IPS-18c (cell line): ENCODE data around the gene LAMTOR3.

Experiments used
- H3K4me3 ChIP-seq: 2 replicates; pipeline ENCODE4 v1.7.0; 2013; ENCODE audit warnings: low read depth, mild to moderate bottlenecking, low read length, moderate library complexity; ENCODE audit not compliant: insufficient read depth
- H3K9me3 ChIP-seq: one replicate; pipeline ENCODE4 v1.6.1; 2013; ENCODE audit warnings: mild to moderate bottlenecking, low read length, moderate library complexity; ENCODE audit not compliant: control insufficient read depth, insufficient read depth

Gene LAMTOR3

GRCh38 chr4:99894161-99894997 is at the start of gene LAMTOR3:
TSS of gene LAMTOR3 (minus strand) at chr4:99894427. CDS start at chr4:99893963, 464 bp downstream.
- peak within 1 kb of the TSS; percentile 89 for H3K4me3 ChIP-seq
- no peaks in the 10 kb centered on the region for H3K9me3 ChIP-seq

- Histone ChIP-seq H3K9me3 (peaks cover 5% of the 10 kb centered on the region), H3K4me3 (no peak overlapping the region)
Observed at GRCh38 chr4:99938243-99938753, 44.1 kb upstream of the LAMTOR3 start.

DNA sequence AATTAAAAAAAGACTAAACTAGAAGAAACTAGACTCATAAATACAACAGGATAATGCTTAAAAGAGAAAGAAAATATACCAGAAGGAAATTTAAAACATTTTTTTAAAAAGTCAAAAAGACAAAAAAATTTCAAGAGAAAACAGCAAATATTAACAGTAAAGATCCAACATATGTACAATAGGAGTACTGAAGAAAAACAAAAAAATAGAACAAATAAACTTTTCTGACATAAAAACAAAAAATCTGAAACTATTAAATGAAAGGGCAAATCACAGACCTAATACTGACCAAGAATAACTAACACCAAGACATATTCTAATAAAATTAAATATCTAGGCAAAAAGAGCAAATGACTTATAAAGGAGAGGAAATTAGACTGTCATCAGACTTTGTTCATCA is 40.7 kb upstream of the LAMTOR3 start:
- no peak overlapping the region for H3K4me3 ChIP-seq
- peaks cover 5% of the 10 kb centered on the region for H3K9me3 ChIP-seq

GRCh38 chr4:99927566-99927965 is 33.3 kb upstream of the LAMTOR3 start:
- H3K9me3 ChIP-seq: no peaks in the 10 kb centered on the region
- no peak overlapping the region for H3K4me3 ChIP-seq

DNA sequence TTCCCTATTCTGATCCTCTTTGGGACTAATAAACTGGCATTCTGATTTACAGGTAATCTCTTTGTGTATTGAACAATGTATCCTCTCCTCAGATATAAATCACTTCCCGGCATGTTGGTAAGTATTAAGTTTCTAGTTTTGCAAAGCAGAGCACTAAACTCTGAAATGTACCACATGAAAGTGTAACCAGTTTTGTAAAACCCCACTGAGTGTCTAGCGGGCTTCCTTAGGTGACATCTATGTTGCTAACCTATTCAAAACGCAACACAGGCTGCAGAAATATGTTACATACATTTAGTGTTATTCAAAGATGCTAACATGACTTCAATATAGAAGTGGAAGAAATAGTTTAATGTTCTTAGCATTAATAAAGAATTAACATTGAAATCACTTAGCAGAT is 26.9 kb upstream of the LAMTOR3 start:
- Histone ChIP-seq H3K4me3 (no peak overlapping the region), H3K9me3 (no peaks in the 10 kb centered on the region)

GRCh38 chr4:99918656-99919055 is 24.4 kb upstream of the LAMTOR3 start:
- no peaks in the 10 kb centered on the region for H3K9me3 ChIP-seq
- no peak overlapping the region for H3K4me3 ChIP-seq

GRCh38 chr4:99917575-99917974 is 23.3 kb upstream of the LAMTOR3 start:
- no peak overlapping the region for H3K4me3 ChIP-seq
- H3K9me3 ChIP-seq: no peaks in the 10 kb centered on the region

DNA sequence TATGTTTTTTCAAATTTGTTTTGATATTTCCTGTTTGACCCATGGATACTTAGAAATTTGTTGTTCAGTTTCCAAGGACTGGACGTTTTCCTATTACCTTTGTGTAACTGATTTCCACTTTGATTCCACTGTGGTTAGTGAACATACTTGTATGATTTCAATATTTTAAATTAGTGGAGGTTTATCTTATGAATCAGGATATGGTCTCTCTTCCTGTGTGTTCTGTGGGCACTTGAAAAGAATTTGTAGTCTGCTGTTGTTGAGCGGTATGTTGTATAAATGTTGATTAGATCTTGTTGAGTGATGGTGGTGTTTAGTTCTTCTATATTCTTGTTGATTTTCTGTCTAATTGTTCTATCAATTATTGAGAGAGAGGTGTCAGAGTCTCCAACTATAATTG is 21.2 kb upstream of the LAMTOR3 start:
- Histone ChIP-seq H3K9me3 (no peaks in the 10 kb centered on the region), H3K4me3 (no peak overlapping the region)

GRCh38 chr4:99894998-99895397 is 771 bp upstream of the LAMTOR3 start:
- peak overlapping the region; percentile 62; the same call in 1 of the 2 replicates for H3K4me3 ChIP-seq
- no peaks in the 10 kb centered on the region for H3K9me3 ChIP-seq

DNA sequence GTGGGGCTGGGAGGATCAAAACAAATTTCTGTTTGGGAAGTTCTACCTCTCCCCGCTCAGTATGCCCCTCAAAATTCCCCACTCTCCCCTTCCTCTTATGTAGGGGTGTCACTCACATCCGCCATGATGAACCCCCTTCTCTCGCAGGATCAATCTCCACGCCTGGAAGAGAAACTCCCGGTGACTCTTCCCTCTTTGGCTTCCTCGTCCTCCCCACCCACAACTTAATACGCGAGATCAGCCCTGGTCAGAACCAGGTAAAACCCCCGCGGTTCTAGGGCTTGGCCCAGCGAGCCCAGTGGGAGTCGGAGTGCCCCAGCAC is 427 bp downstream of the LAMTOR3 start:
- Histone ChIP-seq H3K9me3 (no peaks in the 10 kb centered on the region), H3K4me3 (peak overlapping the region; percentile 89)

DNA sequence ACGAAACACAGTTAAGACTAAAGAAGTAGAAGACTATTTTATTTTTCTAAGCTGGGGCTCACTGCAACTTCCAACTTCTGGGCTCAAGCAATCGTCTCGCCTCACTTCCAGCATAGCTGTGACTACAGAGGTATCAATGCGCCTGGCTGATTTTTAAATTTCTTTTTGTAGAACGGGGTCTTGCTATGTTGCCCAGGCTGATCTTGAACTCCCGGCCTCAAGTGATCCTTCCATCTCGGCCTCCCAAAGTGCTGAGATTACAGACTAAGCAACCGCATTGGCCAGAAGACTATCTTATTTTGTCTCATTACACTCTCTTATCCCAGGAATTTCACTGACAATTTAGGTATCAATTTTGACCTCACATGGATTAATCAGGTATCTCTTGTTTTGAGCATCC is 1.2 kb downstream of the LAMTOR3 start:
- H3K4me3 ChIP-seq: no peak overlapping the region; the same call in 1 of the 2 replicates
- H3K9me3 ChIP-seq: no peaks in the 10 kb centered on the region

- Histone ChIP-seq H3K9me3 (no peaks in the 10 kb centered on the region), H3K4me3 (no peak overlapping the region)
Observed at GRCh38 chr4:99891351-99891750, 2.9 kb downstream of the LAMTOR3 start.

- no peak overlapping the region for H3K4me3 ChIP-seq
- H3K9me3 ChIP-seq: no peaks in the 10 kb centered on the region
Observed at GRCh38 chr4:99887837-99888236, 6.4 kb downstream of the LAMTOR3 start.

DNA sequence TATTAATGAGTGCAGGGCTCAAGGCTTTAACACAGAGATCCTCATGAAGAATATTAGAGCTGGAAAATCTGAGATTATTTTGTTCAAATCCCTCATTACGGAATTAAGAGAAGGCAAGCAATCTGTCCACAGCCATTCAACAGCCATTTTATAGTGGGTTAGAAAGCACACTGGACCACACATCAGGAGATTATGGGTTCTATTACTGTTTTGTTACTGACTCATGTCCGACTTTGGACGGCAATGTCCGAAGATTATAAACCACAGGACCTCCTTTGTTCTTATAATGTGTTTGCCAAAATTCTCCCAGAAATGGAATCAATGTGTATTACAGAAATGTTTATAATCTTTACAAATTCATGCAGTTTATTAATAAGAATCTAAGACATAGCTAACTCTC is 8.1 kb downstream of the LAMTOR3 start:
- no peak overlapping the region for H3K4me3 ChIP-seq

DNA sequence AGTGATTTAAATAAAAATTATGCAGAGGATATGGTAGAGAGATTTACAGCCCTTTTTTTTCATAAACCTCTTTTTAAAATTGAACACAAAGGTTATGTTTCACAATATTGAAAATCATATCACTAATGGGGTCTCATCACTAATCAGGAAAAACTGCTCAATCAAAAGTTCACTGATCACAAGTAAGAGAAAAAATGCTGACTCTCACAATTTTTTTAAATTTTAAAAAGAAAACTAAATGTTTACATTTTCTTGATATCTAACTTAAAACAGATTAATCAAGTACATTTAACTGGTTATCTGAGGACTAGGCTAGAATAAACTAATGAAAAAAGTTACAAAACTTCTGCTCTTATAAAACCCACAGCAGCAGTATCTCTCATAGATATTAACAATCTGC is 8.5 kb downstream of the LAMTOR3 start:
- Histone ChIP-seq H3K4me3 (no peak overlapping the region), H3K9me3 (no peaks in the 10 kb centered on the region)

More for the DNA sequence above, 8.1 kb downstream of the LAMTOR3 start:
- no peaks in the 10 kb centered on the region for H3K9me3 ChIP-seq

DNA sequence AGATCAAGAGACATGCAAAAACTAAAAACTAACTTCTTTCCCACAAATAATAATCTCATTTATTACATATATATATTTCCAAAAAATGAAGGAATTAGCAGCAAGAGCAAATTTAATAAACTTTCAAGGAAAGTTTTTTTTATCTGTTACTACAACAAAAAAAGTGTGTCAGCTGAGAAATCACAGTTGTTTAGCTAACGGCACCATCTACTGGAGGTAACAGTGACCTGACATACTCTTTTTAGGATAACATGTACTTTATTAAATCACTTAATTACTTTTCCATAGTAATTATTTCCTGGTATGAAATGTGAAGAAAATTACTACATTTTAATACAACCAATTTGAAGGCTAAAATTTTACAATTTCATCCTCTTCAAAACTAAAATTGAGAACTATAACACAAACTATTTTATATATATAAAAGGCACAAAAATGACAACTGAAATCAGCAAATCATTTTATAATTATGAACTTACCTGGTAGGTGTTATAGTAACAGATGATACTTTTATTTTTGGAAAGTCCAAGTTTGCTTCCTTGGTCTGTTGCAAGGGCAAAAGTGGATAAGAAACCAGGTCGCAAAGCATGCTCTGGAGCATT is 9.1 kb downstream of the LAMTOR3 start:
- no peak overlapping the region for H3K4me3 ChIP-seq
- no peaks in the 10 kb centered on the region for H3K9me3 ChIP-seq

- H3K9me3 ChIP-seq: no peaks in the 10 kb centered on the region
Observed at GRCh38 chr4:99879458-99879857, 14.8 kb downstream of the LAMTOR3 start.

DNA sequence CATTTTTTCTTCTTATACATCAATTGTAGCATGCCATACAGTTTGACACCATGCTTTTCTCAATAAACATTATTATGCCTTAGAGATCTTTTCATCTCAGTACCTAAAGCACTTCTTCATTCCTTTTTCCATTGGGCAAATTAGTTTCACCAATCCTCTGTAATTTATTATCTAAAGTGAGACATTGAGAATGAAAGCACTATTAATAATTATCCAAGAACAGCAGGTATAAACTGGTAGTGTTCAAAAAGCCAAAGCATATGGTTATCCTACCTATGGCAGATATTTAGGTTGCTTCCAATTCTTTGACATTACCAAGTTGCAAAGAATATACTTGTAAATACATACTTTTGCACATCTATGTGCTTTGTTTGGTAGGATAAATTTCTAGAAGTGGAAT is 15.6 kb downstream of the LAMTOR3 start:
- no peaks in the 10 kb centered on the region for H3K9me3 ChIP-seq
- no peak overlapping the region for H3K4me3 ChIP-seq

More at GRCh38 chr4:99879458-99879857, 14.8 kb downstream of the LAMTOR3 start:
- H3K4me3 ChIP-seq: no peak overlapping the region
